Measurements from ENCODE around the gene CCDC172.

DNA sequence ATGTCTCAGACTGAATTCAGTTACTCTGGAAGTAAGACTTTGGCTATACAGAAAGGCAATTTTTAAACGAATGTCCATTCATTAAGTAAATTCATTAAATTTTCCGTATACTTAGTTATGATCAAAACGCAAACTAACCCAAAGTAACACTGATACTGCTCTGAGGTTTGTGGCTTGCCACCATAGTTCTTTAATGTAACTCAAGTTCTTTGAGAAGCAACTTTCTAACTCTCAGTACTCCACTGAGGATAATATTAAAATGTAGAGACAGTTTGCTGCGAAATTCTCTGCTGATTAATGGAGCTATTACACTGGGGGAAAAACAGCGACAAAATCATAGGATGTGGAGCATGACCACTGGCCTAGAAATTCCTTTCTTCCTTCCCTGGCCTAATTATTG is 58.0 kb downstream of the CCDC172 start:
- no peak for TF ChIP-seq EZH2 (IDR thresholded peaks at IDR 0.05; ENCODE audit: insufficient read depth, poor library complexity, severe bottlenecking)
- TF ChIP-seq EZH2phosphoT487 (IDR thresholded peaks at IDR 0.05; ENCODE audit: insufficient read depth, low read depth): no peak
